RWPE1 (cell line): ENCODE data around the gene FLNA.

Experiments
- CTCF ChIA-PET: fragments of 350-600 bp; sonication (Branson Sonifier 250); formaldehyde crosslinking; extraction: SDS; loops from one replicate; lab custom pipeline; 2021; lab: Yijun Ruan, JAX
- POLR2A ChIA-PET: fragments of 400-600 bp; formaldehyde crosslinking; extraction: SDS; loops from one replicate; lab custom pipeline; 2020; ENCODE audit warnings: antibody characterized with exemption; ENCODE audit not compliant: low non-redundant PET; lab: Yijun Ruan, JAX
- DNase-seq: peaks from one replicate; pipeline ENCODE4 v3.0.0; 2012; ENCODE audit warnings: low spot score
- H3K27ac ChIP-seq: fragments of 450-650 bp; 2 replicates; pipeline ENCODE4 v1.5.1; 2017
- TF ChIP-seq, protein P1 (sequence below): fragments of 450-650 bp; conservative IDR thresholded peaks from 2 replicates; pipeline ENCODE4 v1.5.1; 2017; ENCODE audit warnings: low read depth, mild to moderate bottlenecking

FLNA gene

DNA sequence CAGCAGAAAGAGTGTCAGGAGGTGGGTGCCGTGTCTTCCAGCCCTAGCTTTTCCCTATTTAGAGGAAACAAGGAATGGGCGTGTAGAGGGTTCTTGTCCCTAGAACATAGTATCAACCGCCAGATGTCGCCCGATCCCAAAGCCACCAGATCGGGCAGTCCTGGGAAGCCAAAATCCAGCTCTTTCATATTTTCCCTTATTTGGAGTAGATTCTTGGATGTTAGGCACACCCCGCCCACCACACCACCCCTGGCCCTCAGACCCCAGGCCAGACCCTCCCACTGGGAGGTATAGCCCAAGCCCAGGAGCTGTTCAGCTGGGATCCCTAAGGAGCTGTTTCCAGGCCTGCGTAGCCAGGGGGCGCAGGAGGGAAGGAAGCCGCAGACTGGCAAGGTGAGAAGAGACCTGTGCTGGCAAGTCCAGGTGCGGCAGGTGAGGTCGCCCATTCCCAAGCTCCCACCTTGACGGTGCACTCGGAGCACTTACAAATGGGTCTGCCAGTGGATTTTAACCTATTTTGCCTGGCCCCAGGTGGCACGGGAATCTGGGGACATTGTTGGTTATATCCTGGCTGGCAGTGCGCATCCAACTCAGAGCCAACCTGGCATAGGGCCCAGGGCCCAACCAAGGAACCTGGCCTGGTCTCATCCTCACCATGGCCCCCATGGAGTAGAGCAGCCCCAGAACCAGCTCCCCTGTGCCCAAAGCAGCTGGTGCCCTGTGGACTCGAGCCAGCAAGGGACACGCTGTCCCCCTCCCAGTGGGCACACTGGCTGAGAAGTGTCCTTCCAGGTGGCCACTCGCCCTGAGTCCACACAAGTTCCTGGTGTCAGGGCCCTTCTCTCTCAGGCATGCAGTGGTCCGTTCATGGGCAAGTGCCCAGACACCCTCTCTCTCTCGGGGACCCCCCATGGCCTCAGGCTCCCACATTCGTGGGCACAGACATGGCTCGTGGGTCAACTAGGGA is 811 bp downstream of the FLNA start:
- POLR2A ChIA-PET, result interaction anchor here (1.1 kb wide), 1 partner anchor 86 kb away, joined by 3 read pairs; no protein-coding TSS in a partner anchor
- TF ChIP-seq, protein P1, sequence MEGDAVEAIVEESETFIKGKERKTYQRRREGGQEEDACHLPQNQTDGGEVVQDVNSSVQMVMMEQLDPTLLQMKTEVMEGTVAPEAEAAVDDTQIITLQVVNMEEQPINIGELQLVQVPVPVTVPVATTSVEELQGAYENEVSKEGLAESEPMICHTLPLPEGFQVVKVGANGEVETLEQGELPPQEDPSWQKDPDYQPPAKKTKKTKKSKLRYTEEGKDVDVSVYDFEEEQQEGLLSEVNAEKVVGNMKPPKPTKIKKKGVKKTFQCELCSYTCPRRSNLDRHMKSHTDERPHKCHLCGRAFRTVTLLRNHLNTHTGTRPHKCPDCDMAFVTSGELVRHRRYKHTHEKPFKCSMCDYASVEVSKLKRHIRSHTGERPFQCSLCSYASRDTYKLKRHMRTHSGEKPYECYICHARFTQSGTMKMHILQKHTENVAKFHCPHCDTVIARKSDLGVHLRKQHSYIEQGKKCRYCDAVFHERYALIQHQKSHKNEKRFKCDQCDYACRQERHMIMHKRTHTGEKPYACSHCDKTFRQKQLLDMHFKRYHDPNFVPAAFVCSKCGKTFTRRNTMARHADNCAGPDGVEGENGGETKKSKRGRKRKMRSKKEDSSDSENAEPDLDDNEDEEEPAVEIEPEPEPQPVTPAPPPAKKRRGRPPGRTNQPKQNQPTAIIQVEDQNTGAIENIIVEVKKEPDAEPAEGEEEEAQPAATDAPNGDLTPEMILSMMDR, result peak; percentile 81
- H3K27ac ChIP-seq, result peak overlapping the region; percentile 97
- CTCF ChIA-PET, result interaction anchor here (0.6 to 2.1 kb wide), 11 partner anchors 9 to 445 kb away, joined by 3 to 13 read pairs (median 4); no protein-coding TSS in a partner anchor
- DNase-seq, result peak; percentile 52

DNA sequence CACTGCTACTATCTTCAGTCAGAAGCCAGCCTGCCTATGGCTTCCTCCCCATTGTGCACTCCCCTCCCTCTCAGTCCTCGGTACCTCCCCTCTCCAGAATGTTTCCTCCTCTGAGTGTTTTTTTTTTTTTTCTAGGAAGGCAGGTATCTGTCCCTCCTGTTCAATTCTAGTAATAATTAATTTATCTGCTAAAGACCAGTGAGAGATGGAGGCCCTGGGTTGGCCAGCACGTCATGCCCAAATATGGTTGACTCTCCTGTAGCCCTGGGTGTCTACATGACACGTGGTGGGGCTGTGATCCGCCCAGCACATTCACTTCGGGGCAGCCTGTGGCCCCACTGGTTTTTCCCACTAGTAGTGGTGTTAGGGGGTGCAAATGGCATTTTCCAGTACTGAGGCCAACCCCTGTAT is 1.8 kb downstream of the FLNA start:
- no peak for DNase-seq
- ChIA-PET POLR2A (no interaction called here), CTCF (interaction anchor here (0.6 to 2.1 kb wide), 5 partner anchors 10 to 169 kb away, joined by 3 to 13 read pairs (median 11); no protein-coding TSS in a partner anchor)
- peak overlapping the region; percentile 97 for H3K27ac ChIP-seq
- TF ChIP-seq, protein P1, result no peak

DNA sequence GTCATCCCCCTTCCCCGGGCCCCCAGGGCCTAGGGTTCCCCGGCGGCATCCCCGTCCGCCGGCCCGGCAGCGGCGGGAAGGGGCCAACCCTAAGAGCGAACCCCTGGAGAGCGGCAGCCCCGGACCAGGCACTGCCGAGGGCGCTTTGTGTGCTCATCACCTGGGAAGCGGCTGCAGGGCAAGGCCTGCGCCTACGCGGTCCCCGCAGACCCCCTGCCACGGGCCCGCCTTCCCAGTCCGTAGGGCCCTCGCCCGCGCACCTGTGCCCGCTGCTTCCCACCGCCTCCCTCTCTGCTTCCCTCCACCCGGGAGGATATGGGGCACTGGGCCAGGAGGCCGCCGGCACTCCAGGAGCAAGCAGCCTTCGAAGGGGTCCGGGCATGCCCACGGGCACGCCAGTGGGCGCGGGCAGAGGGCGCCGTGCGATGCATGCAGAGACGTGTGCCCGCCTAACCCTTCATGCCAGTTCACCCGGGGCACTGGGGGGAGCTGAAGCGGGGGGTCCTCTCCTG is 2.6 kb downstream of the FLNA start:
- TF ChIP-seq, protein P1, result no peak
- DNase-seq, result no peak
- POLR2A ChIA-PET, result no interaction called here
- H3K27ac ChIP-seq, result peak overlapping the region; percentile 97
- CTCF ChIA-PET, result no interaction called here

DNA sequence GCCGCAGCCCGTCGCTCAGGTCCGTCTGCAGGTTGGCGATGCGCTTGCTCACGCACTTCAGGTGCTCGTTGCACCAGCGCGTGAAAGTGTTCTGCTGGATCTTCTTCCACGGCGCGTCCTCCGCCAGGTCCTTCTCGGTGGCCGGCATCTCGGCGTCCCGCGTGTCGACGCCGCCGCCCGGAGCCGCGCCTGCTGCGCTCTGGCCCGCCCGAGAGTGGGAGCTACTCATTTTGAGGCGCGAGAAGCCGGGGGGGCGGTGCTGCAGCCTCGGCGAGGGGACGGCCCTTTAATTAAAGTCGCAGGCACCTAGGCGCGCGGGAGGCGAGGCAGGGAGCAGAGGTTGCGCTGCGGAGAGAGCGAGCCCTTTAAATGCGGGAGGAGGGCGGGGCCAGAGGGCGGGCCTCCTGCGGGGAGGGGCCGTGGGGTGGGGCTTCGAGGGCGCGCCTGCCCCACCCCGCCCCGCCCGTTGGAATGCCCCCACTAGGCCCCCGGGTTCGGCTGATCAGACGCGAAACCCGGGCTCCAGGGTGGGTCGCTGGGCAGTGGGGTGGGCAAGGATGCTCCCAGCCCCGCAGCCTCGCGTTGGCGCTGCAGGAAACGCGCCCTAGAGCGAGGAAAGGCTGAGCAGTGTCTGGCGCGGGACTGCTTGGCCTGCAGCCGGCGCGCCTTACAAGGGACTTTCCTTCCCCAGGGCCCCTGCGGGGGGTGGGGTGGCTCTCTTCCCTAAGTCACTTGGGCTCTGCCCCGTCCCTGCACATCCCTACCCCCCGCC is 3.2 kb downstream of the FLNA start:
- POLR2A ChIA-PET, result interaction anchor here (0.5 kb wide), 1 partner anchor 32 kb away, joined by 7 read pairs; no protein-coding TSS in a partner anchor
- DNase-seq, result peak; percentile 75
- peak overlapping the region; percentile 97 for H3K27ac ChIP-seq
- CTCF ChIA-PET, result no interaction called here
- TF ChIP-seq, protein P1, result no peak

DNA sequence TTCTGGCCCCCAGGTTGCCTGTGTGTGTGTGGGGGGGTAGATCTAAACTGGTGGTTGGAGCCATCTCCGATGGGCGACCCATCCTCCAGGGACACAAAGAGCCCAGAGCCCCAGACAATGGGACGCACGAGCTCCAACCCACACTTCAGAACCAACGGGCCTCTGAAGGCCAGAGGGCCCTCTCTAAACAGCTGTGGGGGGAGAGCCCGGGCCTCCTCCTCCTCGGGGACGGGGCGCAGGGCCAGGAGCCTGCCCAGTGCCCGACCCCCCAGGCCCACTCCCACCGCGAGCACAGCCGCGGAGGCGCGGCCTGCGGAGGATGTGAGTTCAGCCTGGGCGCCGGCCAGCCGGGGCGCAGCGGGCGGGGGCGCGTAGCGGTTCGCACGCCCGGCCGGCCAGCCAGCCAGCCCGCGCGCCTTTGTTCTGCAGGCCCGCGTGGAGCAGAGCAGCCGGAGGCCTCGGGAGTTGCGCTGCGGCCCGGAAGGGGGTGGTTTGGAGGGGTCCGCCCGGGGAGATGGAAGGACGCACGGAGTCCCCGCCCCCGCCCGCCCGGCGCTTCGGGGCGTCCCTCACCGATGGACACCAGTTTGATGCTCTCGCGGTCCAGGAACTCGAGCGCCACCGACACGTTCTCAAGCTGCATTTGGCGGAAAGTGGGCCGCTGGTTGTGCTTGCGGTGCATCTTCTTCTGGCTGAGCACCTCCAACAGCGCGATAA is 4.0 kb downstream of the FLNA start:
- ChIA-PET POLR2A (interaction anchor here (0.5 kb wide), 1 partner anchor 33 kb away, joined by 7 read pairs; no protein-coding TSS in a partner anchor), CTCF (no interaction called here)
- TF ChIP-seq, protein P1, result no peak
- DNase-seq, result no peak
- H3K27ac ChIP-seq, result peak overlapping the region; percentile 97
